Upper lobe of left lung (tissue), 6 donors: ENCODE measurements around the gene SIPA1. TPM values are rescaled to one million over a fixed set of nuclear protein-coding genes. Genes with fewer than 3 reads are reported as not detected.

Source experiments
- ATAC-seq, 2 donors: fragments of 200-7000 bp; cut with Tn5 transposase; one replicate each; pipeline ENCODE4 v1.9.1; 2022; ENCODE audit warnings: mild to moderate bottlenecking in 2 of 2, moderate library complexity in 2 of 2; ENCODE audit not compliant: low FRiP score in 2 of 2
- DNase-seq, 2 donors: peaks; one replicate each; pipeline ENCODE4 v3.0.0-alpha.2; 2019 to 2020
- H3K27ac ChIP-seq, 4 donors: fragments of 200-600 bp; sonication (generic); one replicate each; pipeline ENCODE4 v1.5.1; 2016 to 2019
- H3K27me3 ChIP-seq, 4 donors: fragments of 200-600 bp; sonication (generic); one replicate each; pipeline ENCODE4 v1.5.1; 2017 to 2019
- H3K36me3 ChIP-seq, 4 donors: fragments of 200-600 bp; sonication (generic); one replicate each; pipeline ENCODE4 v1.5.1; 2016 to 2019
- H3K4me1 ChIP-seq, 4 donors: fragments of 200-600 bp; sonication (generic); one replicate each; pipeline ENCODE4 v1.5.1; 2018 to 2019
- H3K4me3 ChIP-seq, 4 donors: fragments of 200-600 bp; sonication (generic); one replicate each; pipeline ENCODE4 v1.5.1; 2017 to 2019; ENCODE audit warnings: mild to moderate bottlenecking in 2 of 4, moderate library complexity in 1 of 4
- H3K9me3 ChIP-seq, 4 donors: fragments of 200-600 bp; sonication (generic); one replicate each; pipeline ENCODE4 v1.5.1; 2018 to 2019
- EP300 ChIP-seq, 4 donors: sonication (generic); formaldehyde crosslinking; IDR thresholded peaks; one replicate each; pipeline ENCODE4 v1.5.1; 2017; ENCODE audit warnings: antibody characterized with exemption in 4 of 4, control low read depth in 2 of 4
- POLR2A ChIP-seq, 4 donors: fragments of 450-650 bp; IDR thresholded peaks; one replicate each; pipeline ENCODE4 v1.5.1; 2016 to 2017; ENCODE audit warnings: antibody characterized with exemption in 4 of 4, mild to moderate bottlenecking in 2 of 4
- POLR2AphosphoS5 ChIP-seq, 2 donors: sonication (generic); formaldehyde crosslinking; IDR thresholded peaks; one replicate each; pipeline ENCODE4 v1.5.1; 2017; ENCODE audit warnings: antibody characterized with exemption in 2 of 2
- WGBS, 2 donors: methylation state at CpG; one replicate each; pipeline ENCODE4 v1.1.5; 2017 to 2018; 5-methylcytosine and 5-hydroxymethylcytosine counted together
- total RNA-seq, 6 donors: library from RNA; depleted of rRNA in 4 of 6; stranded (reverse); fragments of >200 nt in 4 of 6; gene quantifications; one replicate each; pipeline versions ENCODE4 v1.1.0 to v1.2.1, GENCODE V29; 2016 to 2021
- TF ChIP-seq, protein P1 (sequence below), 6 experiments: fragments of 450-650 bp in 4 of 6; fragments of 200-600 bp in 2 of 6; sonication (generic) in 2 of 6; IDR thresholded peaks; one replicate each; pipeline ENCODE4 v1.5.1; 2016 to 2019; ENCODE audit warnings: antibody characterized with exemption in 6 of 6
- donor health status: DM: no; HTN: no; CAD: no; lungs with moderate emphysema.
- donor health status: DM: no; HTN: yes; CAD: no; lungs with severe emphysema.

SIPA1 gene
- total RNA-seq, 6 donors from 2014 or later, result 42.7 to 137 (median 74.9) TPM

DNA sequence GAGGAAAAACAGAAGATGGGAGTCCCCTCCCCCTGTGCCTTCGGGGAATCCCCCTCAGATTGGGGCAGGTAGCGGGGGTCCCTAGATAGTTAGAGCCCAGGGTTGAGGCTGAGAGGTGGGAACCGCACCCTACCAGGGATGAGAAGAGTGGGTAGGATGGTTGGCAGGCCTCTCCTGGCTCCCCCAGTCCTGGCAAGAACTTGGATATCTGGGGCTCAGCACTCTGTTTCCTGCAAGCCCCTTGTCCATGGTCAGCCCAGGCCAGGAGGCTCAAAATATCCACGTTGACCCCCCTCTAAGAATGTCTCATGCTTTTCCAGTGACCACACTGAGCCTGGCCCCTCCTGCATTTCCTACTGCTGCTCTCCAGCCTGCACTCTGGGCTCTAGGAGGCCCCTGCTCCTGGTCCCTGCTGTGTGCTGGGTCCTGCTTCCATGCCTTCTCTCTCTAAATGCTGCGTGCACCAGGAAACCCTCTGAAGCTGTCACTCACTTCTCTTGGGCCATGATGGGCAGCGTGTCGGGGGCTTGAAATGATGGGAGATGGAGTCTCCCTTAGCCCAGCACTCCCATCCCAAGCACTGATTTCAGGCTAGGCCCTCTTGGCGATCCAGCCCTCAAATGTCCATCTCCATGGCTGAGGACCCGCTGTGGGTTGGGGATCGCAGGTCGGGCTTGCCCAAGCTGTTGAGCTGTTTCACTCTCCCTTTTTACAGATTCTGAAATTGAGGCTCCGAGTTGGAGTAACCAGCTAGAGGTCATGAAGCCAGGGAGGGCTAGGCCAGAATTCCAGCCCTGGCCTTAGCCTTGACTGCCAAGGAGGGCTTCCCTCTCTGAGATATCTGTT lies 25.9 kb upstream of the SIPA1 start:
- H3K27ac ChIP-seq, result peak overlapping the region; percentile 94 to 96 (median 95)
- 51 to 52% methylated on average over 9 to 12 of the region's 12 CpGs for WGBS, 2 donors
- H3K4me3 ChIP-seq, result peak overlapping the region; percentile 13 to 100 (median 96)
- H3K27me3 ChIP-seq, result no peaks in the 10 kb centered on the region
- no peak for ATAC-seq
- DNase-seq, result no peak
- TF ChIP-seq POLR2AphosphoS5 (IDR thresholded peaks at IDR 0.05) (no peak), EP300 (IDR thresholded peaks at IDR 0.05) (no peak), POLR2A (IDR thresholded peaks at IDR 0.05) (no peak)
- TF ChIP-seq, protein P1, sequence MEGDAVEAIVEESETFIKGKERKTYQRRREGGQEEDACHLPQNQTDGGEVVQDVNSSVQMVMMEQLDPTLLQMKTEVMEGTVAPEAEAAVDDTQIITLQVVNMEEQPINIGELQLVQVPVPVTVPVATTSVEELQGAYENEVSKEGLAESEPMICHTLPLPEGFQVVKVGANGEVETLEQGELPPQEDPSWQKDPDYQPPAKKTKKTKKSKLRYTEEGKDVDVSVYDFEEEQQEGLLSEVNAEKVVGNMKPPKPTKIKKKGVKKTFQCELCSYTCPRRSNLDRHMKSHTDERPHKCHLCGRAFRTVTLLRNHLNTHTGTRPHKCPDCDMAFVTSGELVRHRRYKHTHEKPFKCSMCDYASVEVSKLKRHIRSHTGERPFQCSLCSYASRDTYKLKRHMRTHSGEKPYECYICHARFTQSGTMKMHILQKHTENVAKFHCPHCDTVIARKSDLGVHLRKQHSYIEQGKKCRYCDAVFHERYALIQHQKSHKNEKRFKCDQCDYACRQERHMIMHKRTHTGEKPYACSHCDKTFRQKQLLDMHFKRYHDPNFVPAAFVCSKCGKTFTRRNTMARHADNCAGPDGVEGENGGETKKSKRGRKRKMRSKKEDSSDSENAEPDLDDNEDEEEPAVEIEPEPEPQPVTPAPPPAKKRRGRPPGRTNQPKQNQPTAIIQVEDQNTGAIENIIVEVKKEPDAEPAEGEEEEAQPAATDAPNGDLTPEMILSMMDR (IDR thresholded peaks at IDR 0.05), result no peak
- peaks cover 63 to 75% (median 71%) of the 10 kb centered on the region in 4 donors for H3K4me1 ChIP-seq
- peaks cover 0 to 37% (median 20%) of the 10 kb centered on the region in 4 donors for H3K36me3 ChIP-seq
- no peaks in the 10 kb centered on the region for H3K9me3 ChIP-seq

DNA sequence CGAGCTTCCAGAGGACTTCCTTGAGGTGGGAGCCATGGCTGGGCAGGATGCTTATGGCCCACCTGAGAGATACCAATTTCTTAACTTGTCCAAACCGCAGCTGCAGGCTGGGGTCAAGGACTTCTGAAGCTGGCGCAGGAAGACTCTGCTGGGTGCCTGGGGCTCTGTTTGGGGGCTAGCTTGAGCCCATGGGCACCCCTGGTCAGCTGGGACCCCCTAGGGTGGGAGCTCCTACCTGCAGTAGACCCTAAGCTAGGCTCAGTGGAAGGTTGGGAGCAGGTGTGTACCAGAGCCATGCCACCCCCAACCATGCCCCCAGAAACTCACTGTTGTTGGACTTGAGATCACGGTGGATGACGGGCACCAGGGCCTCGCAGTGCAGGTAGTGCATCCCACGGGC lies 25.2 kb upstream of the SIPA1 start:
- DNase-seq, result no peak
- no peak for TF ChIP-seq EP300 (IDR thresholded peaks at IDR 0.05)
- TF ChIP-seq POLR2AphosphoS5 (IDR thresholded peaks at IDR 0.05), result no peak
- no peak for TF ChIP-seq POLR2A (IDR thresholded peaks at IDR 0.05)
- Histone ChIP-seq H3K27me3 (no peaks in the 10 kb centered on the region), H3K27ac (peak overlapping the region; percentile 94 to 96 (median 95)), H3K9me3 (no peaks in the 10 kb centered on the region), H3K36me3 (peaks cover 3 to 39% (median 20%) of the 10 kb centered on the region in 4 donors), H3K4me3 (peak overlapping the region; percentile 64 to 100 (median 96)), H3K4me1 (peaks cover 61 to 75% (median 71%) of the 10 kb centered on the region in 4 donors)
- WGBS, 2 donors, result 20 to 35% methylated on average over 2 to 7 of the region's 7 CpGs
- ATAC-seq, result no peak

DNA sequence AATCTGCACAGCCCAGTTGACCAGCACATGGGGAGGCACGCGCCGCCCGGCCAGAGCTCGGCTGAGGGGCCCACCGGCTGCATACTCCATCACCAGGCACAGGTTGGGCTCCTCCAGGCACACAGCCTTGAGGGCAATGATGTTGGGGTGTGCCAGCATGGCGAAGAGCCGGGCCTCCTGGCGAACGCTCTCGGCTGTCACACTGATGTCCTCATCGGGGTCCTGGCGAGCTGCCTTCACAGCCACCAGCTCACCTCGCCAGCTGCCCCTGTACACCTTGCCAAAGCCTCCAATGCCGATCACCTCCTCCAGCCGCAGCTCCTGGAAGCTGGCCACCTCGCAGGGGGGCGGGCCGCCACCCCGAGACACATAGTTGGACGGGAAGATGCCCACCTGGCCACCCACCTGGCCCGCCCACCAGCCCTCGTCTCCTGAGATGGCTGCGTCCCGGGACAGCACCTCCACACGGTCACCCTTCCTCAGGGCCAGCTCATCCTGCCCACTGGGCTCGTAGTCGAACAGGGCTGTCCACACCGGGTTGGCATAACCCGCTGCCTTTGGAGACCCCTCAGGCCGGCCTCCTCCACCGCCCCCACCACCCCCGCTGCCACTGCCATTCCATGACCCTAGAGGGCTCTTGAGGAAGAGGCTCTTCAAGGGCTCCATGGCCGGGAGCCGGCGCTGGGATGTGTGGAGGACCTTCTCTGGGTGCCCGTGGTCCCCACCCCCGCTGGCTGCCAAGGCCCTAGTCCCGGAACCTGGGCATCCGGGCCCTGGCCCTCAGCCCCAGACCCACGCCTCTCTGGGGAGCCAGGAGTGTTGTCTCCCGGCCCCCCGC lies 24.6 kb upstream of the SIPA1 start:
- DNase-seq (peak in 1 of 2 donors; percentile 88), ATAC-seq (no peak)
- peak overlapping the region; percentile 64 to 100 (median 96) for H3K4me3 ChIP-seq
- H3K9me3 ChIP-seq, result no peaks in the 10 kb centered on the region
- peaks cover 56 to 70% (median 66%) of the 10 kb centered on the region in 4 donors for H3K4me1 ChIP-seq
- TF ChIP-seq EP300 (IDR thresholded peaks at IDR 0.05) (no peak), POLR2AphosphoS5 (IDR thresholded peaks at IDR 0.05) (no peak), POLR2A (IDR thresholded peaks at IDR 0.05) (no peak)
- TF ChIP-seq, protein P1 (IDR thresholded peaks at IDR 0.05), result no peak
- H3K27me3 ChIP-seq, result no peaks in the 10 kb centered on the region
- WGBS, 2 donors, result 13 to 25% methylated on average over 4 to 30 of the region's 43 CpGs
- peak overlapping the region; percentile 94 to 96 (median 95) for H3K27ac ChIP-seq
- H3K36me3 ChIP-seq, result peaks cover 9 to 39% (median 20%) of the 10 kb centered on the region in 4 donors

DNA sequence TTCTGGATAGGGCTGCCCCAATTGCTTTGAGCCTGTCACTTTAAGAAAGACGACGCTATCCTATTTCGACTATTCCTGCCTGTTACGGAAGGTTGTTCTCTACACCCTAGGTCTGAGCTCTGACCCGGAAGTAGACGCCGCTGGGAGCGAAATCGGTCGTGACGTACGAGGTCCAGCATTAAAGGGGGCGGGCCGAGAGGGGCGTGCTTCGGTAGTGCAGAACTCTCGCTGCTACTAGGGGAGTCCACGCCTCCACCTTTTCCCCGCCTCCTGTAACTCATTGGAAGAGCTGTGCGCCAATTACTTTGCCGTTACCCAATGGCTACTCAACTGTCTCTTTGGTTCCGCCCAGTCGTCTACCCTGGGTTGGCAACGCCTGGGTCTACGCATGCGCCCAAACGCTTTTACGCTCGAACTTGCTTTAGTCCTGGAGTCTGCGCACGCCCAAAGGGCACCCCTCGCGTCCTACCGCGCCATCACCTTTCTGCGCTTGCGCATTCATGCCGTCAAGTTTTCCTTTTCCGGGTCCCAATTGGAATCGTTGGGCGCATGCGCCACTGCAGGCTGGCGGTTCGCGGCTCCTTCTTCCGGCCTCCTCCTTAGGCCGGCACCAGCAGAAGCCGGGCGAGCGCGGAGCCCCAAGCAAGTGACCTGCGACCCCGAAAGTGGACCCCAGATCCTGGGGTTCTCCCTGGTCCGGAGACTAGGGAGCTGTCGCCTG lies 22.5 kb upstream of the SIPA1 start, which contains the start of gene PCNX3:
Gene PCNX3, plus strand, starts transcription at position 548 of the 721 bp plus-strand sequence. CDS start 536 bp downstream, outside the sequence.
- ATAC-seq (peak; percentile 89 to 95), DNase-seq (peak; percentile 95 to 100)
- TF ChIP-seq EP300 (IDR thresholded peaks at IDR 0.05), result no peak
- TF ChIP-seq, protein P1 (IDR thresholded peaks at IDR 0.05), result peak in 1 of 6 experiments; percentile 28
- TF ChIP-seq POLR2AphosphoS5 (IDR thresholded peaks at IDR 0.05), result peak; percentile 59 to 80
- TF ChIP-seq POLR2A (IDR thresholded peaks at IDR 0.05), result peak in 3 of 4 donors; percentile 25 to 75 (median 57)
- Histone ChIP-seq H3K4me3 (peak within 1 kb of the TSS; percentile 94 to 100 (median 98)), H3K27ac (peak within 1 kb of the TSS; percentile 94 to 96 (median 95)), H3K4me1 (peaks cover 37 to 59% (median 47%) of the 10 kb centered on the region in 4 donors), H3K9me3 (no peaks in the 10 kb centered on the region), H3K27me3 (no peaks in the 10 kb centered on the region), H3K36me3 (peaks cover 21 to 43% (median 34%) of the 10 kb centered on the region in 4 donors)
- 0 to 1% methylated on average over 33 to 40 of the region's 55 CpGs for WGBS, 2 donors
